ENCODE data around the gene SFT2D1.

Gene SFT2D1

GRCh38 chr6:166342349-166343149 is at the start of gene SFT2D1:
TSS of gene SFT2D1 (minus strand) at chr6:166342545. CDS start at chr6:166342481, 64 bp downstream.
- Histone ChIP-seq H3K9ac (ENCODE audit: low read length) (peak within 1 kb of the TSS; percentile 97), H3K36me3 (replicated peaks; ENCODE audit: insufficient read depth, low read length) (no peaks in the 10 kb centered on the region), H2AFZ (ENCODE audit: low read length) (peak within 1 kb of the TSS; percentile 58; the same call in 1 of the 2 replicates), H3K4me2 (ENCODE audit: low read depth, low read length) (peak within 1 kb of the TSS; percentile 78), H3K4me1 (ENCODE audit: low read length) (no peaks in the 10 kb centered on the region), H3F3A (ENCODE audit: insufficient read depth, low read length) (peaks cover 6% of the 10 kb centered on the region; the same call in 1 of the 2 replicates), H3K79me2 (ENCODE audit: low read length) (peaks cover 45% of the 10 kb centered on the region), H4K20me1 (ENCODE audit: insufficient read depth, low read length) (no peaks in the 10 kb centered on the region), H3K9me3 (replicated peaks; ENCODE audit: insufficient read depth, low read length) (no peaks in the 10 kb centered on the region), H3K9me2 (replicated peaks; ENCODE audit: insufficient read depth, low read length) (no peaks in the 10 kb centered on the region), H3K27me3 (replicated peaks; ENCODE audit: insufficient read depth, low read length) (no peaks in the 10 kb centered on the region), H3K27ac (ENCODE audit: low read length) (peak within 1 kb of the TSS; percentile 85), H3K4me3 (ENCODE audit: low read length) (peak within 1 kb of the TSS; percentile 87)
- peak; percentile 74 for DNase-seq
- TF ChIP-seq EZH2 (optimal IDR thresholded peaks at IDR 0.05; ENCODE audit: low read depth, low read length), result no peak
- TF ChIP-seq CTCF (IDR thresholded peaks at IDR 0.05; ENCODE audit: low read length), result no peak
- no peak for TF ChIP-seq EZH2phosphoT487 (IDR thresholded peaks at IDR 0.05; ENCODE audit: low read length)

DNA sequence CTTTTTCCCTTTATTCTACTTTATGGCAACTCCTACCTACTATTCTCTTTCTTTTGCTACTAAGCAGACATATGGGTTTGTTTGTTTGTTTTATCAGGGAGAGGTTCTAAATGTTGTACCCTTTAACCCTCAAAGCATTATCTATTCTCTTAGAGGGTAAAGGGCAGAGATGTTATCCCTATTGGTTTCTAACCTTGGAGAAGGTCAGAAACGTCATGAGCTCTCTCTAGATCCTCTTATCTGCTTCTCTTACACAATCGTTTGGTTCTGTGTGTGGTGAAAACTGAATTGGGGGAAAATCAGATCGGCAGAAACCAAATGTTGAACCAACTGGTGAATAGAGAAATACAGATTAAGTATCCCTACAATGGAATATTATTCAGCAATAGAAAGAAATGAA is 46.8 kb upstream of the SFT2D1 start:
- no peak overlapping the region for H2AFZ ChIP-seq (ENCODE audit: low read length)

GRCh38 chr6:166388290-166389004 is 46.1 kb upstream of the SFT2D1 start:
- Histone ChIP-seq H3K9me2 (replicated peaks; ENCODE audit: insufficient read depth, low read length) (no peaks in the 10 kb centered on the region), H3K27me3 (replicated peaks; ENCODE audit: insufficient read depth, low read length) (no peaks in the 10 kb centered on the region), H3K4me2 (ENCODE audit: low read depth, low read length) (no peak overlapping the region), H3F3A (ENCODE audit: insufficient read depth, low read length) (peaks cover 3% of the 10 kb centered on the region; the same call in 1 of the 2 replicates), H3K4me3 (ENCODE audit: low read length) (no peak overlapping the region), H2AFZ (ENCODE audit: low read length) (no peak overlapping the region), H3K36me3 (replicated peaks; ENCODE audit: insufficient read depth, low read length) (no peaks in the 10 kb centered on the region), H3K4me1 (ENCODE audit: low read length) (no peaks in the 10 kb centered on the region), H3K79me2 (ENCODE audit: low read length) (no peaks in the 10 kb centered on the region), H3K9ac (ENCODE audit: low read length) (no peak overlapping the region), H4K20me1 (ENCODE audit: insufficient read depth, low read length) (no peaks in the 10 kb centered on the region), H3K27ac (ENCODE audit: low read length) (no peak overlapping the region), H3K9me3 (replicated peaks; ENCODE audit: insufficient read depth, low read length) (no peaks in the 10 kb centered on the region)
- no peak for DNase-seq
- no peak for TF ChIP-seq EZH2phosphoT487 (IDR thresholded peaks at IDR 0.05; ENCODE audit: low read length)
- TF ChIP-seq CTCF (IDR thresholded peaks at IDR 0.05; ENCODE audit: low read length), result no peak
- no peak for TF ChIP-seq EZH2 (optimal IDR thresholded peaks at IDR 0.05; ENCODE audit: low read depth, low read length)

More for the DNA sequence above, 46.8 kb upstream of the SFT2D1 start:
- Histone ChIP-seq H3K9me3 (replicated peaks; ENCODE audit: insufficient read depth, low read length) (no peaks in the 10 kb centered on the region), H3K27ac (ENCODE audit: low read length) (no peak overlapping the region), H3F3A (ENCODE audit: insufficient read depth, low read length) (no peaks in the 10 kb centered on the region), H3K4me2 (ENCODE audit: low read depth, low read length) (no peak overlapping the region), H3K79me2 (ENCODE audit: low read length) (no peaks in the 10 kb centered on the region), H4K20me1 (ENCODE audit: insufficient read depth, low read length) (no peaks in the 10 kb centered on the region), H3K36me3 (replicated peaks; ENCODE audit: insufficient read depth, low read length) (no peaks in the 10 kb centered on the region), H3K4me3 (ENCODE audit: low read length) (no peak overlapping the region), H3K9ac (ENCODE audit: low read length) (no peak overlapping the region), H3K9me2 (replicated peaks; ENCODE audit: insufficient read depth, low read length) (no peaks in the 10 kb centered on the region), H3K4me1 (ENCODE audit: low read length) (no peaks in the 10 kb centered on the region), H3K27me3 (replicated peaks; ENCODE audit: insufficient read depth, low read length) (no peaks in the 10 kb centered on the region)
- DNase-seq, result no peak
- no peak for TF ChIP-seq EZH2phosphoT487 (IDR thresholded peaks at IDR 0.05; ENCODE audit: low read length)
- TF ChIP-seq EZH2 (optimal IDR thresholded peaks at IDR 0.05; ENCODE audit: low read depth, low read length), result no peak
- no peak for TF ChIP-seq CTCF (IDR thresholded peaks at IDR 0.05; ENCODE audit: low read length)
